Stimulated activated CD4-positive, alpha-beta T cell treated with anti-CD3 and anti-CD28 coated beads, Interleukin-12 subunit alpha, Interleukin-12 subunit beta, amount 100 ng/mL, for 48 hours (primary cell): ENCODE results near the gene COL6A3.

Experiments used
- DNase-seq, 3 donors: peaks; one replicate each; pipeline ENCODE4 v3.0.0-alpha.2; 2020; ENCODE audit warnings: low read depth in 2 of 3, low spot score in 1 of 3

Gene COL6A3

DNA sequence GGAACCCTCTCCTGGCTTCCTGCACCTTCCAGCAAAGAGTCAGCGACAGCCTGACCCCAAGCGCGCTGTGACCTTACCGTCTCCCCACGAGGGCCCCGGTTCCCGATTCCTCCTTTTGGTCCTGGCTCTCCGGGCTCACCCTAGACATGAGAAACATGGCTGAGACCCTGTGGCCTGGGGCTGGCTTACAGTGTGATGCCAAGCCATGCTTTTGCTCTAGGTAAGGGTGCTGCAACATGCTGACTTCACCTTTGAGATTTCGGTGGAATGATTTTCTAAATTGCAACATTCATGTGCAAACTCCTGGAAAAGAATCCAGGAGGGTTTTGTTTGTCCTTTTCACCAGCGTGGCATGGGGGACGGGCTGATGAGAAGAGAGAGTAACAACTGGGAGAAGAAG, 63.9 kb downstream of the COL6A3 start:
- no peak for DNase-seq

- DNase-seq = no peak
These were observed 65.6 kb downstream of the COL6A3 start for GRCh38 chr2:237348281-237348865.

DNA sequence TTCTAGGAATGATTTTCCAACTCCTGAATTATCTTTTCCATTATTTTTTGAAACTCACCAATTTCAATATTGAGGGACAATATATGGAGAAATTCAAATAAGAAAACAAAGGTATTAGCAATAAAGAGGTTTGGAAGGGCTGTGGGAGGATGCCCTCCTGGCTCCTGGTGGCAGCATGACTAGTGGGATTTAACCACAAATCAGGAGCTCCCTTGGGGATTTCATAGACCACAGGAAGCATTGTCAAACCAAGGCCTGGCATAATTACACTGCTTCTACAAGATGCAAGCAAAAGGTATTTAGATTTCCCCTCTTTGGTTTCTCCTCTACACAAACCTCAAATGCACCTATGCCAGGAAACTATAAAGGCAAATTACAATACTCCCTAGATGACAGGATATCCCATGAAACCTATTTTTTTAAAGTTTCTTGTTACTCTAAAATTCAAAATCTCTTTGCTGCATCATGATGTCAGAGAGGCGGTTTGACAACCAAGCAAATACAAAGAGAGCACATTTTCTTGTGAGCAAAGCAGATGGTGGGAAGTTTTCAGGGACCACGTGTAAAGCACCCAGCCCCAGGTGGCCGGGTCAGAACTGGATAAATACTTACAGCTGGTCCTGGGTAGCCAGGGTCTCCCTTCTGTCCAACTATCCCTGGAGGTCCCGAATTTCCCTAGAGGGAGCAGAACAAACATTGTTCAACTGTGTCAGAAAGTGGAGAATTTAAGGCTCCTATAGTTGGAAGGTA, 67.9 kb downstream of the COL6A3 start:
- DNase-seq = no peak

GRCh38 chr2:237345411-237345810, 68.6 kb downstream of the COL6A3 start:
- DNase-seq = no peak

GRCh38 chr2:237344942-237345341, 69.0 kb downstream of the COL6A3 start:
- no peak for DNase-seq

DNA sequence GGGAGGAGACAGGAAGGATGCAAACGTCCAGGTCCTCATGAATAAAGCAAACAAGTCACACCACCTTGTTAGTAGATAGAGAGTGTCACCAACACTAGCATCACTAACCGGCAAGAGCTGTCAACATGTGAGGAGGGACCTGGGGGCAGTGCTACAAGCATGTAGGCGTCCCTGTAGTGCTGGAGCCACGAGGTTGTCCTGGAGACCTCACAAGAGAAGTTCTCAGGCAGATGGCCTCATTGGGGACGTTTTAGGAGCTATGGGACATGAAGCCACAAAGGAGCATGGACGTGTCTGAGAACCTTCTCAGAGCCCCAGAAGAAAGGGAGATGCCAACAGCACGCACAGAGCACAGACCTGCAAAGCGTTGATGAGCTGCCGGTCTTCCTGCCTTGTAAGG, 70.0 kb downstream of the COL6A3 start:
- DNase-seq = no peak

GRCh38 chr2:237341872-237342271, 72.1 kb downstream of the COL6A3 start:
- no peak for DNase-seq

GRCh38 chr2:237337586-237337985, 76.4 kb downstream of the COL6A3 start:
- DNase-seq = no peak

- DNase-seq = no peak
These were observed 77.8 kb downstream of the COL6A3 start for GRCh38 chr2:237336131-237336530.

- DNase-seq = no peak
These were observed 80.2 kb downstream of the COL6A3 start for GRCh38 chr2:237333748-237334147.

GRCh38 chr2:237330541-237330940, 83.4 kb downstream of the COL6A3 start:
- no peak for DNase-seq

DNA sequence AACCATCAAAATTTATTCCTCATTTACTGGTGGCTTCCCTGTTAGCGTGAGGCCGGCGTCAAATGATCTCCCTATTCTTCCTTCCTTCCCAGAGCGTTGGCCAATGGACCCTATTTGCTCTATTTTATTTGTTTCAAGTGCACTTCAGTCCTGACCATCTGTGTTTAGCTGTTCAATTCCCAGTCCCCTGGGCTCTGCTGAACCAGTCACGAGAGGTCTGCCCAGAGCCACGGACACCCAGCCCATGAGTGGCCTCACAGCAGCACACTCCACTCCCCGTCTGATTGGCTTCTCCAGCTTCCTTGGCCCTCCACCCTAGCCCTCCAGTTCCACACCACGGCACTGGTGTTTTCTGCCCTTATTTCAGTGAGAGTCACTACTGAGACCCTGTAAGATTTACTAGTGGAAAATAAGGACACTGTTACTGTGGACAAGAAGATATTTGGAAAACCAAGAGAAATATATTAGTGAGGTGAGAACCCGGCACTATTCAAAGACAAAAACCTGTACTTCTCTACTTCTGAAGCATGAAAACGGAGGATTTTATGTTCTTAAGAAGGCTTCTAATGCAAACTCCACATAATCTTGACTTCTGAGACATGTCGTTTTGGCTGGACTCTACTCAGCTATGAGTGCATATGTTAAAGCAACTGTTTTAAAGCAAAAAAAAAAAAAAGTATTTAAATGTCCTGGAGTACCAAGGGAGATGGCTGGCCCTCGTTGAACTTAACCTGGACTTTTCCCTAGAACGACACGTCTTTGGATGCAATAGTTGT, 86.6 kb downstream of the COL6A3 start:
- DNase-seq = no peak

DNA sequence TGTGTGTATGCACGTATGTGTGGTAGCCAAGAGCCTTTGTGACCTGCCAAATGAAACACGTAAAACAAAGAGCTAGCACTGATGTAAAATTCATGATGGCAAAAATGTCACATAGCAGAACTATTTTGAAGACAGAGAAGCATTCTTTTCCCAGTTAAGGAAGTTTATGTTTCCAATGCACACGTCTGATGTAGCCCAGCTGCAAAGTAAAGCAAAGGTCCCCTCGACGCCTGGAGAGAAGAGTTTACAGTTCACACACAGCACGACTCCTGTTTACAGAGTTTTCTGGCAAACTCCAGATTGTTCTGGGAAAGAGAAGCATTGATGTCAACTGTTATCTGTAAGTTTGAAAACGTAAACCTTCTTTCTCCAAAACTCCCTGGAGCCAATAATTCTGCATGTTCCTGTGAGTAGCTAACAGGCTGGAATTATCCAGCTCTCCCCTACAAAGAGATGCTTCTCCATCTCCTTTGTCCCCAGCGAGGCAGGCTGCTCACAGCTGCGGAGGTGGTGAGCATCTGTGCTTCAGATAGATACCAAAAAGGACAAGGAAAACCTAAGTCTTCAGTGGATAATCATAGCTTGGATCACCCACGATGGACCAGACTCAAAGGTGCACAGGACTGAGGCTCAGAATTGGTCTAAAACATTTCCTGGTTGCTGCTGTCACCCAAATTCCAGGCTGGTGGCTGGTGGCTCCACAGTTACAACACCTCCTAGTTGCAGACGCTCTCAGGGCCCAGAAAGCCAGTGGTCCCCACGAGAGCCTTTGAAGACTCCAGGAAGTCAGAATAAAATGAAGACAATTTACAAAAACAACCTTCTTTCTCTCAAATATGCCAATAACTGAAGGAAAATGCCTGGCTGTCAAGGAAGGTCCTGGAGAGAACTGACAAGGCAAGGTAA, 87.4 kb downstream of the COL6A3 start:
- DNase-seq = no peak

DNA sequence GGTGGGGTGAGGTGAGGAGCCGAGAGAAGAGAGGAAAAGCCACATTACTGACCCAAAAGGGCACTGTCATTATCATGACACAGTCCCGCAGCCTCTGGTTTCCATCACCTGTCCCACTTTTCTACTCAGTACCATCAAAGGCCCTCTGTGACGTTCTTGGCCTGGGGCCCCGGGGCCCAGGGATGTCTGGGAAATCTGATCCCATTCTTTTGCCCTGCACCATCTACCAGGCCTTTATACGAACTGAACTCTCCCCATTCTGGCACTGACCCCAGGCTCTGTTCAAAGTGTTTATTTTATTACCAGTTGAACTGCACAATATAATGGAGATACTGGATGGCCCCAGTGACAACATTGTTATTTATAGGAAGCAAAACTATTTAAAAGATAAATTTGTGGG, 89.1 kb downstream of the COL6A3 start:
- DNase-seq = no peak

- no peak for DNase-seq
These were observed 89.5 kb downstream of the COL6A3 start for GRCh38 chr2:237324405-237324831.

GRCh38 chr2:237323656-237324055, 90.3 kb downstream of the COL6A3 start:
- DNase-seq = no peak

DNA sequence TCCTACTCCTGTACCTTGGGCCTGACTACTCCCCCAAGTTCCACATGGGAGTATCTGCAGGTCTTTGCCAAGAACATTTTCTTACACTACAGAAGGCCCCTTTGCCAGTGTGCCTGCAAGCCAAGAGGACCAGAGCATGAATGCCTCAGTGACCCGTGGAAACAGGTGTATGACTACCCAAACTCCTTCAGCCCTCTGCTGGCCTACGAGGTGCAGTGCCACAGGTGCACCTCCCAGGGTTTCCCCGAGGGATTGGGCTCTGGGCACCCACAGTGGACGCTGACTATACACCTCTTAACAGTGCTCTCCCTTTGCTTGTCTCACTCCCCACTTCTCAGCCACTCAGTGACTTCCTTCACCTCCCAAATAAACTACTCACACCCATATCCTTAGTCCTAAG, 91.4 kb downstream of the COL6A3 start:
- peak in 1 of 3 donors; percentile 6 for DNase-seq

- no peak for DNase-seq
These were observed 92.2 kb downstream of the COL6A3 start for GRCh38 chr2:237321746-237322145.

DNA sequence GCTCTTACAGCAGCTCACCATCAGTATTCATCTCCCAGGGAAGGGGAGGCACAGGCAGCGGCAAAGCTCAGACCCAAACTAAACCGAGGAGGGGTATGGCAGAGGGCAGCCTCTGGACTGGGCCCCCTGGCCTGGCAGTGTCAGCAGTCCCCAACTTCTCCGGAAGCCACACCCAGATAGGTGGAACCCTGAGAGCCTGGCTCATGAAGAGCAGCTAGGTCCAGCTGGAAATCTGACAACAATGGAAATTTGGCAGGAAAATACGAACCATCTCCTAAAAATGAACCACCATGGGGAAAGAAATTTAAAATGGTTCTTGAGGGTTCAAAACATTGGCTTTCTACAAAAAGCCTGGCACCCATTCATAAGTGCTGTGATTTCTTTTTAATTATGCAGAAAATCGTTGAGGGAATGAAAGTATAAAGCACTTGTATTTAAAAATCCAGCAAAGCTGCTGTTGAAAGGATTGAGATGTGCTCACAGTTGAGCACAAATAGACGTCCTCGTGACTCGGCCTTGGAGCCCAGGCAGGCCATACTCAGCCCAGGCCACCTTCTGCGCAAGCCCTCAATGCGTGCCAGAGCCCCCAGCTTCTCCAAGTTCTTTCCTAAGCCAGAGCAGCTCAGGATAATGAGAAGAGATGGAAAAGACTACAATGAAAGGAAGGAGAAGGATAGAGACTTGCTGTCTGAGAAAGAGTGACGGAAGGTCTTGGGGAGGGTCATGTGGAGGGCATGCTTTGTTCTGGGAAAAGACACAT, 93.0 kb downstream of the COL6A3 start:
- DNase-seq = no peak

- no peak for DNase-seq
These were observed 94.1 kb downstream of the COL6A3 start for GRCh38 chr2:237319887-237320286.
